ENCODE data around the gene ASPN. TPM values are rescaled to one million over a fixed set of nuclear protein-coding genes. Genes with fewer than 3 reads are reported as not detected.

Gene ASPN
- total and polyA plus RNA-seq, 10 of the 15 experiments (the other 5 are each of a cell fraction or from before 2014, with no cell fraction given), result 0.03 to 0.47 (median 0.42) TPM; not detected in 7

GRCh38 chr9:92496396-92497176, 14.3 kb upstream of the ASPN start:
- intact Hi-C loops (cut with micrococcal nuclease; ENCODE audit: unreplicated experiment) (no loop called here), in situ Hi-C loops (cut with MboI) (no loop called here)
- Histone ChIP-seq H2AFZ (ENCODE audit: control insufficient read depth, low read depth, low read length) (no peak overlapping the region), H4K20me1 (ENCODE audit: control insufficient read depth, insufficient read depth) (no peaks in the 10 kb centered on the region), H3K27ac (ENCODE audit: control insufficient read depth, insufficient read depth) (no peak overlapping the region), H3K4me2 (ENCODE audit: control insufficient read depth, insufficient read depth) (no peak overlapping the region), H3K79me2 (ENCODE audit: control insufficient read depth, insufficient read depth, low read length) (no peaks in the 10 kb centered on the region), H3K4me3 (no peak overlapping the region), H3K9me3 (replicated peaks; ENCODE audit: control insufficient read depth, insufficient read depth, low read length) (no peaks in the 10 kb centered on the region), H3K27me3 (replicated peaks in 1 of 2; ENCODE audit: control insufficient read depth in 2 of 2, insufficient read depth in 2 of 2, low read length in 1 of 2) (no peaks in the 10 kb centered on the region), H3K4me1 (ENCODE audit: control insufficient read depth, insufficient read depth, low read length) (no peaks in the 10 kb centered on the region), H3K9ac (ENCODE audit: control insufficient read depth, insufficient read depth, low read length) (no peak overlapping the region), H3K36me3 (ENCODE audit: control insufficient read depth in 2 of 2, insufficient read depth in 2 of 2, low read length in 1 of 2) (no peaks in the 10 kb centered on the region; a peak in 1 of 4 replicates)
- no peak for FAIRE-seq
- SMC1A ChIA-PET (ENCODE audit: uncharacterized antibody, unreplicated experiment), result interaction anchor here (0.7 to 1.3 kb wide), 2 partner anchors 11 to 96 kb away, joined by 3 read pairs; no protein-coding TSS in a partner anchor
- RAD21 ChIA-PET (ENCODE audit: unreplicated experiment), result no interaction called here
- DNase-seq (ENCODE audit: low read depth, low spot score), result no peak
- CTCF ChIA-PET, result no interaction called here
- TF ChIP-seq LARP7 (IDR thresholded peaks at IDR 0.05), result no peak
- no peak for TF ChIP-seq MTA3 (IDR thresholded peaks at IDR 0.05; ENCODE audit: borderline replicate concordance, low read length)
- no peak for TF ChIP-seq ZBTB40 (IDR thresholded peaks at IDR 0.05; ENCODE audit: borderline replicate concordance)
- POLR2A ChIA-PET, result no interaction called here
- BruUV-seq (replicated peaks), result no TSS peak
- no peak for ATAC-seq
- 98% methylated on average over 5 of the region's 5 CpGs for WGBS (ENCODE audit: insufficient coverage, insufficient replicate concordance, low lambda C conversion rate, missing lambda C conversion rate)

All from GM12878 (cell line).